Fibroblast of mammary gland (primary cell): ENCODE measurements around the gene HBS1L.

ENCODE experiments used
- DNase-seq: peaks from one replicate; pipeline ENCODE4 v3.0.0-alpha.2; 2010; ENCODE audit warnings: low read depth
- H3K4me3 ChIP-seq: 2 replicates; pipeline ENCODE4 v1.5.1; 2011; ENCODE audit warnings: low read depth, mild to moderate bottlenecking, low read length, moderate library complexity; ENCODE audit not compliant: control insufficient read depth
- TF ChIP-seq, protein P1 (sequence below): conservative IDR thresholded peaks from 2 replicates; pipeline ENCODE4 v1.5.1; 2011; ENCODE audit warnings: low read depth, low read length, inconsistent platforms; ENCODE audit not compliant: control insufficient read depth, insufficient read depth

HBS1L gene

DNA sequence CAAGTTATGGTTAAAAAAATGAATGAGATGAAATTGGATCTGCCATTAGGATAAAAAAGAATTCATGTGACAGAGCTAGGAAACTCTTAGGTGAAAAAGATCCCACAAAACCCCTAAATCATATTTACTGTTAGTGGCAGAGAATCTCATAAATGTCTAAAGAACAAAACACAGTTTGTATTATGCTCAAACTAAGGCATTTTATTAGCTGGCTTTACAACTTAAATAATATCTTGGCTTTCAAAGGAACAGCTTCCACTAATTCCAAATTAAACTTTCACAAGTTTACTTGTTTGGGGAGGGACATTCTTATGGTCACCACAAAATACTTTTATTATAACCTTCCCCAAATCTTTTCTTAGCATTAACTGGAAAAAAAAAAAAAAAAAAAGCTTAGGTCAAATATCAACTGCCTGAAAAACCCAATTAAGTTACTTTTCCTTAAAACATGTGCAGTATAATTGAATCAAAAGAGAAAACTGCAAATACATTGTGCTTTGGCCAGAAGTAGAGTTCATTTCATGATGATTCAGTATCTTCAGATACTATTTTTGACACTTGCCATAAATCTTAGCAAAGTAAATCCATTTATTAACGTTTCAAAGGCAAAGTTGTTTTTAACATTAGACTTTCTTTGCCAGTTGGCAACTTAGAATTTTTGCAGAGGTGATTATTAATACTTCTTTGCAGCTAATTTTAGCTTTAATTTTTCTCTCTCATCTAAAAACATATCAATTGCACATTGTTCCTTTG, 90.0 kb downstream of the HBS1L start:
- no peak for DNase-seq
- H3K4me3 ChIP-seq, result no peak overlapping the region
- TF ChIP-seq, protein P1, sequence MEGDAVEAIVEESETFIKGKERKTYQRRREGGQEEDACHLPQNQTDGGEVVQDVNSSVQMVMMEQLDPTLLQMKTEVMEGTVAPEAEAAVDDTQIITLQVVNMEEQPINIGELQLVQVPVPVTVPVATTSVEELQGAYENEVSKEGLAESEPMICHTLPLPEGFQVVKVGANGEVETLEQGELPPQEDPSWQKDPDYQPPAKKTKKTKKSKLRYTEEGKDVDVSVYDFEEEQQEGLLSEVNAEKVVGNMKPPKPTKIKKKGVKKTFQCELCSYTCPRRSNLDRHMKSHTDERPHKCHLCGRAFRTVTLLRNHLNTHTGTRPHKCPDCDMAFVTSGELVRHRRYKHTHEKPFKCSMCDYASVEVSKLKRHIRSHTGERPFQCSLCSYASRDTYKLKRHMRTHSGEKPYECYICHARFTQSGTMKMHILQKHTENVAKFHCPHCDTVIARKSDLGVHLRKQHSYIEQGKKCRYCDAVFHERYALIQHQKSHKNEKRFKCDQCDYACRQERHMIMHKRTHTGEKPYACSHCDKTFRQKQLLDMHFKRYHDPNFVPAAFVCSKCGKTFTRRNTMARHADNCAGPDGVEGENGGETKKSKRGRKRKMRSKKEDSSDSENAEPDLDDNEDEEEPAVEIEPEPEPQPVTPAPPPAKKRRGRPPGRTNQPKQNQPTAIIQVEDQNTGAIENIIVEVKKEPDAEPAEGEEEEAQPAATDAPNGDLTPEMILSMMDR, result no peak

DNA sequence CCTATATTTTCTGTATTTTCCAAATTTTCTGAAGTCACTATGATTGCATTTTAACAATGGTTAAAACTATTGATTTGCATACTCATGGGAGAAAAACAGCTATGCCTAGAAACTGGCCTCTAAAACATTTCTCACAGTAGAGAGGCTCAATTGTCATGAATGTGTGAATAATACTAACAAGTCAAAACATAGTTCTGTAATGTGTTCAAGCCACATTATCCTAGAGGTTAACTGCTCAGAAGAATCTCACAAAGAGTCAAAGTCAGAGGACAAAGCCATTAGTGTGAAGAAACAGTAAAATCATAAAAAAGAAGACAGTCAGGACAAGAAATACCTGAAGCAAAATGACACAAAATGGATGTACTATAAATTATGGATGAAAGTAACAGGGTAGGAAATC, 92.2 kb downstream of the HBS1L start:
- TF ChIP-seq, protein P1, result no peak
- no peak overlapping the region for H3K4me3 ChIP-seq
- no peak for DNase-seq

DNA sequence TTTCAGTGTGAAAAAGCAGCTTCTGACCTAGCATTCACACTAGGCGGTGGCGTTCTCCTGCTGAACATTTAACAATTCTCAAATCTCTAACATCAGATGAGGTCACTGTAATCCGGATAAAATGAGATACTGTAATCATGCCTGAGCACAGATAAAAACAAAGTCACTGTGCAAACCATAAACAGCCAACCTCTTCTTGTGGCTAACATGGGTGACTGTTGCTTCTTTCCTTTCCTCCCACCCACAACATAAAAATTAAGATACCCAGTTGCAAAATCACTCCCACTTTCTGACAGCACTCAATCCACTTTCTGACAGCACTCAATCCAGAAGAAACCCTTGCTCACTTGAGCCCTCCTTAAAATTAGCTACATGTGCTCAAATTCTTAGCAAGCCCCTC, 93.3 kb downstream of the HBS1L start:
- no peak for DNase-seq
- H3K4me3 ChIP-seq, result no peak overlapping the region
- TF ChIP-seq, protein P1, result no peak

DNA sequence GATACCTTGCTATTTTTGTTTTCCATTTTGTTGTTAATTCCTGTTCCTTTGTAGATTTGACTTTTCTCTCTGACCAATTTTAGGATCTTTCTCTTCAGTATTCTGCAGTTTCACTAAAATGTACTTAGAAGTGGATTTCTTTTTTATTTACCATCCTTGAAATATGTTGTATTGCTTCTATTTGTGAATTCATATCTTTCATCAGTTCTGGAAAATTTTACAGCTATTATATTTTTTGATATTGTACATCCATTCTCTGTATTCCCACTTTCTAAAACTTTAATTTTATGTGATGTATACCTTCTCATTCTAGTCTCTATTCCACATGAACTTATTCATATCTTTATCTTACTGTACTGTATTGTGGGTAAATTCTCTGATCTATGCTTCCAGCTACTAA, 95.0 kb downstream of the HBS1L start:
- no peak for DNase-seq
- H3K4me3 ChIP-seq, result no peak overlapping the region
- TF ChIP-seq, protein P1, result no peak

DNA sequence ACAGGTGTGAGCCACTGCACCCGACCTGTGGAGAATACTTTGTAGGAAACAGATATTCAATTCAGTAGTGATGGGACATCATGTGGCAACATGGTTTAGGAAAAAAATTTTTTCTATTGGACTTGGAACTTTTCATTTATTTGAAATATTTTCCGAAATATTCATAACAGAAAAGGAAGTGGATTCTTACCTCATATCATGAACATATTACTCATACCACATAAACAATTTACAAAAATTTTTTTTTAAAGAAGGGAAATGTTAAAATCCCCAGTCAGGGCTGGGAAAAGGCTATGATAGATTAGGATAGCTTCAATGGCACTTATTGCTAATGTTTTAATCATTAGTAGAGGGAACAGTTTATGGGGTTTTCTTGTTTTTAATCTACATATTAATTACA, 97.9 kb downstream of the HBS1L start:
- no peak for DNase-seq
- no peak overlapping the region for H3K4me3 ChIP-seq
- TF ChIP-seq, protein P1, result no peak

DNA sequence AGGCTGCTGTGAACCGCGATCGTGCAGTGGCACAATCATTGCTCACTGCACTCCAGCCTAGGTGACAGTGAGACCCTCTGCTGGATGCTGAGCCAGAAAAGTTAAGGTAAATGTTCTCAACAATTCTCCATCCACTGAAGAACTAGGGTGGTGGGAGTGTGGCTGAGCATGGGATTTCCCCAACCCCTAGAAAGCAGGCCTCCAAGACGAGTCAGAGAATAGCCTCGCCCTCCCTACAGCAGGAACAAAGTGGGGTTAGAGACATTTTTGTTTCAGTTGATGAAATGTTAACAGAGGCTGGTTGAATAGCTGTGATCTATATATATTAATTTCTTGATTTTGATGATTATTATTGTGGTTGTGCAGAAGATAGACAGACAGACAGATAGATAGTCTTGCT, 98.6 kb downstream of the HBS1L start:
- DNase-seq, result no peak

More for the DNA sequence above, 98.6 kb downstream of the HBS1L start:
- H3K4me3 ChIP-seq, result no peak overlapping the region
- TF ChIP-seq, protein P1, result no peak
